Stimulated activated CD4-positive, alpha-beta T cell treated with anti-CD3 and anti-CD28 coated beads, Interleukin-2, amount 100 ng/mL, for 48 hours (primary cell): ENCODE measurements around the gene NCBP3.
"Not testable (repeated sequence)": the region's sequence is repeated elsewhere in the genome, so short reads cannot be mapped to it uniquely, and the experiment has no call there.

Experiments used
- DNase-seq, 2 donors: peaks; one replicate each; pipeline ENCODE4 v3.0.0-alpha.2; 2020

NCBP3 gene

DNA sequence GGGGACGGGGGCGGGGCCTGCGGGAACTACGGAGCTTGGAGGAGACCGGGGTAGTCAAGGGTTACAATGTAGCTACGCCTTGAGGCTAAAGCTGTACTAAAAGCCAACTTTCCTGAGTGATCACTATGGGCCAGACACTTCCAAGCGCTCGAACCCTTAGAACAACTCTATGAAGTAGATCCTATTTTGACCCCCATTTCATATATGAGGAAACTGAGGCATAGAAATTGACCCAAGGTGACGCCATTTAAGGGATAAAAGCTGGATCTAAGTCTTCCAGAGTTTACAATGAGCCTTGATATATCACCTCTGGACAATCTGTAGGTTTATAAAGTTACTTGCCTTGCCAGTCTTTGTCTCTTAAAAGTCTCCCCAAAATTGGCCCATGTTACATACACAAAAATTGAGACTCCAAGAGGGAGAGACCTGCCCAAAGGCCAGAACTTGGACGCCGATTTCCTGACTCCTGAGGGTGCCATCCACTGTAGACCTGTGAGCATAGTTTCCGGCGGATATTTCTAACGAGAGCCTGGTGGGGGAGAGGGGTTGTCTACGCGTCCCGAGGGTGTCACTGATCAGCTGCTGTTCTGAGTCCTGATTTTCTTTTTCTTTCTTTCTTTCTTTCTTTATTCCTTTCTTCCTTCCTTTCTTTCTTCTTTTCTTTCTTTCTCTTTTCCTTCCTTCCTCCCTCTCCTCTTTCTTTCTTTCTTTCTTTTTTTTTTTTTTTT, 555 bp upstream of the NCBP3 start:
- DNase-seq = no peak

DNA sequence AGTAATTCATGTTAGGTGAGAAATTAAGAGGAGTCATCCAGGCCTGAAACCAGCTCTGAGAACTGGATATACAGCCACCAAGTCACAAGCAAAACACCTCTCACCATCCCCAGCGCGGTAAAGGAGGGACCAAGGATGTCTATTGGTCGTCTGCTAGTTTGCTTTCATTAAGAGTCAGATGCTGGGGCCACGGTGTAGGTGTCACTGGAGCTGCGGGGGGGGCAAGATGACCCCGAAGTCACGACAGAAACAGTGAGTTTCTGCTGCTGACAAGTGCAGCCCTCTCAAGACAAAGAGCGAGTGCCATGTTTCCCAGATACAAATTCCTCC, 790 bp downstream of the NCBP3 start:
- DNase-seq = peak; percentile 37

GRCh38 chr17:3844556-3844955, 1.5 kb downstream of the NCBP3 start:
- not testable (repeated sequence) for DNase-seq

GRCh38 chr17:3843935-3844516, 2.0 kb downstream of the NCBP3 start:
- DNase-seq = peak; percentile 25 to 32

DNA sequence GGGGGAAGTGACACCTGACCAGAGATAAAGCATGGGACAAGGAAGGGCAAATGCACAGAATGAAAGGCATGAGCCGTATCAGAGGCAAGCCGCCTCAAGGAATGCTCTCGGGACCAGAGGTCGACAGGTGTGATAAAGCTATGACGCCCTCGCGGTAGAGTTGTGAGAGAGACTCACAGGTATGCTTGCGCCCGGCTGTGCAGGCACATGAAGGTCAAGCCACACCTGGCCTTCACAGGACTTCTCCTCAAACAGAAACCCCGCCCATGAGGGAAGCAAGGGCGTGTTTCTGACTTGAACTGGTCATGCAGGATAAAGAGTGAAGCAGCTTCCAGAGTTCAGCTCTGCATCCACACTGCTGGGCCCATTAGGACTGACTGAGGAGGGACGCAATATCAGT, 7.8 kb downstream of the NCBP3 start:
- DNase-seq = no peak

- no peak for DNase-seq
These were observed 9.5 kb downstream of the NCBP3 start for GRCh38 chr17:3836551-3836950.

- DNase-seq = no peak
These were observed 10.4 kb downstream of the NCBP3 start for GRCh38 chr17:3835410-3836229.

GRCh38 chr17:3834811-3835210, 11.2 kb downstream of the NCBP3 start:
- no peak for DNase-seq

- no peak for DNase-seq
These were observed 17.2 kb downstream of the NCBP3 start for GRCh38 chr17:3828852-3829232.

- DNase-seq = no peak
These were observed 17.7 kb downstream of the NCBP3 start for GRCh38 chr17:3828151-3828851.

DNA sequence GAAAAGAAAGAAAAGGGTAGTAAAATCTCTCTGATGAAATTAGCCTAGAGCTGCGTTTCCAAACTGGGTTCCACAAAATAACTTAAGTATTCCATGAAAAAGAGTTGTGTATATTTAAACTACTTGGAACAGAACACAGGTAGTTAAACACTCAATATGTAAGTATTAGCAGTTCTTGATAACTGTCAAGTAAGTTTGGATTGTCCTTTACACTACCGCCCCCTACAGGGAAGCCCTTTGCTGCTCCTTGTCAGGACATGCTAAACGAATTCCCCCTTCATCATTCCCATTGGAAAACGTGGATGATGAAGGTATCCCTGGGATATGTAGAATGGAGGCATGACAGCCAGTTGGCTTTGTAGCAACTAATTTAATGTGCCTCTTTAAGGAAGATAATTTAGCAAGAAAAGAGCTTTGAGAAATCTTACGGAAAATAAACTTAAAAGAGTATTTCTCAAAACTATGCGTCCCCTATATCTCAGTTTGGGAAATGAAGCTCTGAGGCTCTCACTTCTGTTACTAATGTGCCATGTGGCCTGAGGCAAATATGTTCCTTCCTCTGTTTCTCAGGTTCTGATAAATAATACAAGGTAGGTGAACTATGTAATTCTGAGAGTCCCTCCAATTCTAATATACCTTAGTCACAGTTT, 18.8 kb downstream of the NCBP3 start:
- peak; percentile 66 to 69 for DNase-seq

DNA sequence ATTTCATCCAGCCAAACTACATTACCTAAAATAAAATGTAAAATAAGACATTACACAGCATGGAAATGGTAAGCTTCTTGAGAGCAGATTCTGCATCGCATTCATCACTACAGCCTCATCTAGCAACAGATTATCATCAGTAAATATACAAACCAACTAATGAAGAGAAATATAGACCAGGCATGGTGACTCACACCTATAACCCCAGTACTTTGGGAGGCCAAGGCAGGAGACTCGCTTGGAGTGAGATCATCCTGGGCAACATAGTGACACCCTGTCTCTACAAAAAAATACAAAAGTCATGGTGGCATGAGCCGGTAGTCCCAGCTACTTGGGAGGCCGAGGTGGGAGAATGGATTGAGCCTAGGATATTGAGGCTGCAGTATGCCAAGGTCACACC, 19.9 kb downstream of the NCBP3 start:
- no peak for DNase-seq

GRCh38 chr17:3821101-3821500, 24.9 kb downstream of the NCBP3 start:
- no peak for DNase-seq

DNA sequence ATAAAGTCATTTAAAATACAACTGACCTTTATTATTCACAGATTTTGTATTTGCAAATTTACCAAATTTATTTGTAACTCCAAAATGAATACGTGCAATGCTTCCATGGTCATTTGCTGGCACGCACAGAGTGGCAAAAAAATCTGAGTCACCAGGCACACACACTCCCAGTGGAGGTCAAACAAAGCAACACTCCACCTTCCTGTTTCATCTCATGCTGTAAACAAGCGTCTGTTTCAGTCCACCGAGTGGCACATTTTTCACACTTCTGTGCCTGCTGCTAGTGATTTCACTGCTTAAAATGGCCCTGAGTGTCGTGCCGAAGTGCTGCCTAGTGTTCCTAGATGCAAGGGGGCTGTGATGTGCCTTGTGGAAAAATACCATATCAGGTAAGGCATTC, 27.3 kb downstream of the NCBP3 start:
- DNase-seq = no peak

- no peak for DNase-seq
These were observed 28.0 kb downstream of the NCBP3 start for GRCh38 chr17:3817851-3818605.

- no peak for DNase-seq
These were observed 30.1 kb downstream of the NCBP3 start for GRCh38 chr17:3815925-3816324.

DNA sequence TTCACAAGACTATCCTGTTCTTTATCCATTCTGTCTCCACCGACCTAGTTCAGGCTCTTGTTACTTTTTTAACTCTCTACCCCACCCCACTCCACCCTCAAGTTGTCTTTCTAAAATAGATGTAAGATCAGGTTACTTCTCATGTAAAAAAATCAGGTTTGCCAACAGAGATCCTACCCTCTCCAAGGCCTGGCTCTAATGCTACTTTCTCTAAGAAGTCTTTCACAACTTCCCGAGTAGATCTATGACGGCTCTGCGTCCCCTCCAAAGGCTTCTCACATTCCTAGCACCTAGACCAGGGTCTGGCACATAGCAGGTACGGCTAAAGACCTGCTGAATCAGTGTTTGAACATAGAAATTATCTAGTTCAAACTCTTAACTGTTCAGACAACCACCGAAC, 30.9 kb downstream of the NCBP3 start:
- no peak for DNase-seq

- no peak for DNase-seq
These were observed 31.7 kb downstream of the NCBP3 start for GRCh38 chr17:3814361-3814760.

DNA sequence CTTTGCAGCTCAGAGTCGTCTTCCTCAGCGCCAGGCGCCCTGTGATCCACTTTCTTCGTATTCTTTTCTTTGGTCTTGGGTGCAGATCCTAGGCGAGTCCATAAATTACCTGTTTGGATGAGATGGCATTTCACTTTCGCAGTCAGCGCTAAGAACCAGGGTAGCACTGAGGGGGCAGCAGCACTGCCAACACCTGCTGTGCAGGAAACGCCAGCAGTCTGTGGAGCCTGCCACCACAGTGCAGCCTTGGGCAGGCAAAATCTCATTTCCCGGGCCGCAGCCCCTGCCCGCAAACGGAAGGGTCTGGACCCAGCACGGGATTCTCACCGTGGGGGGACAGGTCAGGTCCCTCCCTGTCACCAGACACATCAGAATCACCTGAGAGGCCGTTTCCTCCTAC, 32.9 kb downstream of the NCBP3 start:
- no peak for DNase-seq

DNA sequence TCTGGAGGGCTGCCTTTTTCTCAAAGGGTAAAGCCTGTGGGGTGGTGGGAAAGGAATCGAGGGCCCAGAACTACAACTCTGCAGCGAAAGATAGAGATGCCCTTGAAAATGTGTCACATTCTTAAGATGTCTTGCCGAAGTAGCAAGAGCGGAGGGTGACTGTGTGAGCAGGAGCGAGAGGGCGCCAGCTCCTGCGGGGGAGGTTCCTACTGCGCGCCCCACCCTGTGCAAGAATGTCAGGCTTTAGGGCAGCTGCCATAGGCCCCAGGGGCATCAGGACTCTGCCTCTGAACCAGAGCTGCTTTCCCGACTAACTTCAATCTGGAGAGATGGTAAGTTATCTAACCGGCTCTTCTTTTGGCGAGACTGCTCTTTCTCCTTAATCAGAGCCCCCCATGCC, 33.3 kb downstream of the NCBP3 start:
- DNase-seq = no peak

GRCh38 chr17:3812284-3812683, 33.8 kb downstream of the NCBP3 start:
- DNase-seq = no peak

DNA sequence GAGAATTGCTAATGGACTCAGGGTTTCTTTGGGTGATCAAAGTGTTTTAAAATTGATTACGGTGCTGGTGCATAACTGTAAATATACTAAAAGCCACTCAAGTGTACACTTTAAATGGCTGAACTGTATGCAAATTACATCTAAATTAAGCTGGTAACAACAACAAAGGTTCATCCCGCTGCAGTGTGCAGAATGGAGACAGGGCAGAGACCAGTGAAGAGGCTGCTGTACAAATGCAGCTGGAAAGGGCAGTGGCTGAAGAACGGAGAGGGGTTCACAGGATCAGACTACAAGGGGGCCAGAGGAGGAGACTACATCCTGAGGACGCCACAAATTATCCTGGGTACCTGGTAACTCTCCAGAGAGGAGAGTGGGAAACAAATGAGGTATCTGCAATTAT, 36.0 kb downstream of the NCBP3 start:
- no peak for DNase-seq
